Activated CD4-positive, alpha-beta T cell treated with anti-CD3 and anti-CD28 coated beads, Interleukin-2, amount 10 ng/mL, durations not matched to agents 24 days and 14 days (primary cell): ENCODE results near the gene TTLL10. TPM values are rescaled to one million over a fixed set of nuclear protein-coding genes. Genes with fewer than 3 reads are reported as not detected.

Source experiments
- DNase-seq: peaks from one replicate; pipeline ENCODE4 v3.0.0; 2022
- H3K27ac Mint-ChIP-seq: one replicate; pipeline ENCODE4 v1.8.0; 2022; ENCODE audit warnings: mild to moderate bottlenecking, mixed read lengths
- H3K27me3 Mint-ChIP-seq: one replicate; pipeline ENCODE4 v1.8.0; 2022; ENCODE audit warnings: mixed read lengths
- H3K36me3 Mint-ChIP-seq: one replicate; pipeline ENCODE4 v1.8.0; 2022; ENCODE audit warnings: low read depth, mild to moderate bottlenecking, mixed read lengths
- H3K4me1 Mint-ChIP-seq: one replicate; pipeline ENCODE4 v1.8.0; 2021; ENCODE audit warnings: mixed read lengths
- H3K4me3 Mint-ChIP-seq: one replicate; pipeline ENCODE4 v1.8.0; 2022; ENCODE audit warnings: mild to moderate bottlenecking, moderate library complexity, mixed read lengths
- H3K9me3 Mint-ChIP-seq: one replicate; pipeline ENCODE4 v1.8.0; 2021; ENCODE audit warnings: mixed read lengths
- intact Hi-C: fragments of 100-400 bp; cut with micrococcal nuclease; formaldehyde crosslinking; loops from one replicate; pipeline ENCODE4 v1.15.1; 2023
- total RNA-seq: library from RNA; stranded (reverse); gene quantifications from 2 replicates; pipeline ENCODE4 v1.2.3, GENCODE V29; 2022

The TTLL10 gene
- total RNA-seq, 1 donor from 2014 or later = not detected

DNA sequence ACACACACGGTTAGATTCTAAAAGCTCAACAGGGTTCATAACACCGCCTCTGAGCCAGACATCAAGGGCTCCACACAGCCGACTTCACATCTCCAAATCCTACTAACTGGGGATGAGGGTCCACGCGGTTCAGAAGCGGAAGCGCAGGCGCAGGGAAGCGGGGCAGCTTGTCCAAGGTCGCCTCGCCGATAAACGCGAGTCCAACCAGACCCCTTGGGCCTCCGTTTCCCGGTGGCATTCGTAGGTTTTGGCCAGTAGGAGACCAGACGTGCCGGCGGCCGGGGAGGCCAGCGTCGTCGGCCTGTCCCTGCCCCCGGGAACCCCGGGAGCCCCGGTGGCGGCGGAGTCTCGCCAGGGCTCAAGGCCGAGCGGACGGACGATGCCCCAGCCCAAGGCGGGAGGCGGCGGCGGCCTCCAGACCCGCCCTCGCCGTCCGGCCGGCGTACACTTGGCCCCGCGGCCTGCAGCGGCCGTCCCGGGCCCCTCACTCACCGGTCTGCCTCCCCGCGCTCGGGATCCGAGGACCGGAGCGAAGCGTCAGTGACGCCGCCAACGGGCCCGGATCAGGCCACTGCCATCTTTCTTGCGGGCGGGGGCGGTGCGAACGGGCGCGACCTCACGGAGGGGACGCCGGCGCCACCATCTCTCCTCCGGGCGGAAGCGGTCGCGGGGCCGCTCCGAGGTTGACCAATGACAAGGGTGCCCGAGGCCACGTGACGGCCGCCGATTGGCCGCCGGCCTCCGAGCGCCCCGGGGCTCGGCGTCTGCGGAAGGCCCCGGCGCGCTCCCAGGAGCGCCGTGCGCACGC is 57.9 kb downstream of the TTLL10 start, which contains the start of gene SDF4:
Gene SDF4, minus strand, starts transcription at position 602 of the 808 bp plus-strand sequence. CDS start 3,229 bp downstream, outside the sequence.
- DNase-seq = peak; percentile 99
- Mint-ChIP-seq H3K27ac (peak within 1 kb of the TSS; percentile 86), H3K36me3 (peaks cover 46% of the 10 kb centered on the region), H3K4me3 (peak within 1 kb of the TSS; percentile 91), H3K9me3 (peaks cover 3% of the 10 kb centered on the region), H3K4me1 (peaks cover 26% of the 10 kb centered on the region), H3K27me3 (no peaks in the 10 kb centered on the region)
- intact Hi-C loops = loop anchor here (2.0 kb wide), 1 partner anchor 17 kb away; the partner anchor contains the start of gene TNFRSF4

DNA sequence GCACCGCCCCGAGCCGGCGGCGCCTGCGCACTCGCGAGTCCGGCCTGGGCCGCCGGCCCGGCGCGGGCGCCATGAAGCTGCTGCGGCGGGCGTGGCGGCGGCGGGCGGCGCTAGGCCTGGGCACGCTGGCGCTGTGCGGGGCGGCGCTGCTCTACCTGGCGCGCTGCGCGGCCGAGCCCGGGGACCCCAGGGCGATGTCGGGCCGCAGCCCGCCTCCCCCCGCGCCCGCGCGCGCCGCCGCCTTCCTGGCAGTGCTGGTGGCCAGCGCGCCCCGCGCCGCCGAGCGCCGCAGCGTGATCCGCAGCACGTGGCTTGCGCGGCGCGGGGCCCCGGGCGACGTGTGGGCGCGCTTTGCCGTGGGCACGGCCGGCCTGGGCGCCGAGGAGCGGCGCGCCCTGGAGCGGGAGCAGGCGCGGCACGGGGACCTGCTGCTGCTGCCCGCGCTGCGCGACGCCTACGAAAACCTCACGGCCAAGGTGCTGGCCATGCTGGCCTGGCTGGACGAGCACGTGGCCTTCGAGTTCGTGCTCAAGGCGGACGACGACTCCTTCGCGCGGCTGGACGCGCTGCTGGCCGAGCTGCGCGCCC is 58.6 kb downstream of the TTLL10 start, which contains the start of gene B3GALT6:
Gene B3GALT6, plus strand, starts transcription at position 30 of the 588 bp plus-strand sequence. Its CDS starts 42 bp downstream, at position 72.
- no peaks in the 10 kb centered on the region for H3K27me3 Mint-ChIP-seq
- peaks cover 43% of the 10 kb centered on the region for H3K36me3 Mint-ChIP-seq
- H3K4me3 Mint-ChIP-seq = peak within 1 kb of the TSS; percentile 91
- H3K27ac Mint-ChIP-seq = peak within 1 kb of the TSS; percentile 86
- no peak for DNase-seq
- peaks cover 3% of the 10 kb centered on the region for H3K9me3 Mint-ChIP-seq
- H3K4me1 Mint-ChIP-seq = peaks cover 26% of the 10 kb centered on the region
- intact Hi-C loops = no loop called here

GRCh38 chr1:1232796-1233566 is 59.3 kb downstream of the TTLL10 start:
- Mint-ChIP-seq H3K4me3 (peak overlapping the region; percentile 78), H3K9me3 (peaks cover 3% of the 10 kb centered on the region), H3K27me3 (no peaks in the 10 kb centered on the region), H3K4me1 (peaks cover 26% of the 10 kb centered on the region), H3K27ac (peak overlapping the region; percentile 81), H3K36me3 (peaks cover 40% of the 10 kb centered on the region)
- intact Hi-C loops = no loop called here
- no peak for DNase-seq

DNA sequence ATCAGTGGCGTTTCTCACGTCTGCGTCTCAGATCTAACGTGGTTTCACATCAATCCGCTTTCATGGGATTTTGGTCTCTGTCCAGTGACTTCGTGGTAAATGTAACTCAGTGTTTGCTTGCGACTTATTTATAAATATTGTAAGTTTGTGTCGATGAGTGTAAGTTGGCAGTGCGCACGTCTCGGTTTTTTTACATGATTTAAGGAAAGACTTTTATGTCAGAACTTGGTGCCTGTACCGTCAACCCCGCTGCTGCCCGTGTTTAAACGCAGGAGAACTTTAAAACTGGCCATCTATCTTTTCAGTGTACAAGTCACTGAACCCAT is 59.9 kb downstream of the TTLL10 start:
- H3K27me3 Mint-ChIP-seq = no peaks in the 10 kb centered on the region
- peaks cover 3% of the 10 kb centered on the region for H3K9me3 Mint-ChIP-seq
- H3K27ac Mint-ChIP-seq = peak overlapping the region; percentile 81
- intact Hi-C loops = no loop called here
- peaks cover 38% of the 10 kb centered on the region for H3K36me3 Mint-ChIP-seq
- H3K4me1 Mint-ChIP-seq = peaks cover 26% of the 10 kb centered on the region
- peak overlapping the region; percentile 74 for H3K4me3 Mint-ChIP-seq
- DNase-seq = no peak

DNA sequence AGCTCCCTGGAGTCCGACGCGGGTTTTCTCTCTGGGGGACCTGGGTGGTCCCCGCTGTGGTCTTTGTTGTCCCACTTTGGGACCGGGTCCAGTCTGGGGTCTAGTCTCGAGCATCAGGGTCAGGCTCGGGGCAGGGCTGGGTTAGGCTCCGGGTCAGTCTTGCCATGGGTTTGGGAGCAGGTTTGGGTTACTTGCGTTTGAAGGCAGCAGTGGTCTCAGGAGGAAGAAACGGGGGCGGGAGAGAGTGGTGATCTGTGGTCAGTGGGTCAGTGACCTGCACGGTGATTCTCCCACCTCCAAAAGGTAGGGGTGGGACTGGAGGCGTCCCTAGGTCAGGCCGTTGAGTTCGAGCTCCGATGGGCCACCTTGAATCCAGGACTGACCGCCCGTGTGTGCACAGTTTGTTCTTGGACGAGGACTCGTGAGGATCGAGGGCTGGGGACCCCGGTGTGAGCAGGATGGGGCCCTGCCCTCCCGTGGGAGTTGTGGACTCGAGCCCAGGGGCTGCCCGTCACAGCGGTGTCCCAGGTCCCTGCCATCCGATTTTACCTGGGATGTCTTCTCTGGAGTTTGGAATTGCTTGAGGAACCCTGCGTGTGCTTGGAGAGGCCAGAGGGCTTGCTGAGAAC is 60.6 kb downstream of the TTLL10 start:
- peaks cover 35% of the 10 kb centered on the region for H3K36me3 Mint-ChIP-seq
- peaks cover 26% of the 10 kb centered on the region for H3K4me1 Mint-ChIP-seq
- intact Hi-C loops = no loop called here
- DNase-seq = no peak
- H3K4me3 Mint-ChIP-seq = peak overlapping the region; percentile 74
- peaks cover 3% of the 10 kb centered on the region for H3K9me3 Mint-ChIP-seq
- no peaks in the 10 kb centered on the region for H3K27me3 Mint-ChIP-seq
- H3K27ac Mint-ChIP-seq = peak overlapping the region; percentile 81

GRCh38 chr1:1235016-1235744 is 61.5 kb downstream of the TTLL10 start:
- peaks cover 18% of the 10 kb centered on the region for H3K4me1 Mint-ChIP-seq
- DNase-seq = no peak
- H3K36me3 Mint-ChIP-seq = peaks cover 27% of the 10 kb centered on the region
- no peaks in the 10 kb centered on the region for H3K27me3 Mint-ChIP-seq
- intact Hi-C loops = no loop called here
- no peak overlapping the region for H3K4me3 Mint-ChIP-seq
- no peak overlapping the region for H3K27ac Mint-ChIP-seq
- peaks cover 3% of the 10 kb centered on the region for H3K9me3 Mint-ChIP-seq

- Mint-ChIP-seq H3K4me1 (peaks cover 12% of the 10 kb centered on the region), H3K9me3 (peaks cover 3% of the 10 kb centered on the region), H3K27ac (no peak overlapping the region), H3K27me3 (no peaks in the 10 kb centered on the region), H3K36me3 (peaks cover 18% of the 10 kb centered on the region), H3K4me3 (no peak overlapping the region)
- DNase-seq = no peak
- intact Hi-C loops = no loop called here
Measured at GRCh38 chr1:1236176-1236763, 62.6 kb downstream of the TTLL10 start.

DNA sequence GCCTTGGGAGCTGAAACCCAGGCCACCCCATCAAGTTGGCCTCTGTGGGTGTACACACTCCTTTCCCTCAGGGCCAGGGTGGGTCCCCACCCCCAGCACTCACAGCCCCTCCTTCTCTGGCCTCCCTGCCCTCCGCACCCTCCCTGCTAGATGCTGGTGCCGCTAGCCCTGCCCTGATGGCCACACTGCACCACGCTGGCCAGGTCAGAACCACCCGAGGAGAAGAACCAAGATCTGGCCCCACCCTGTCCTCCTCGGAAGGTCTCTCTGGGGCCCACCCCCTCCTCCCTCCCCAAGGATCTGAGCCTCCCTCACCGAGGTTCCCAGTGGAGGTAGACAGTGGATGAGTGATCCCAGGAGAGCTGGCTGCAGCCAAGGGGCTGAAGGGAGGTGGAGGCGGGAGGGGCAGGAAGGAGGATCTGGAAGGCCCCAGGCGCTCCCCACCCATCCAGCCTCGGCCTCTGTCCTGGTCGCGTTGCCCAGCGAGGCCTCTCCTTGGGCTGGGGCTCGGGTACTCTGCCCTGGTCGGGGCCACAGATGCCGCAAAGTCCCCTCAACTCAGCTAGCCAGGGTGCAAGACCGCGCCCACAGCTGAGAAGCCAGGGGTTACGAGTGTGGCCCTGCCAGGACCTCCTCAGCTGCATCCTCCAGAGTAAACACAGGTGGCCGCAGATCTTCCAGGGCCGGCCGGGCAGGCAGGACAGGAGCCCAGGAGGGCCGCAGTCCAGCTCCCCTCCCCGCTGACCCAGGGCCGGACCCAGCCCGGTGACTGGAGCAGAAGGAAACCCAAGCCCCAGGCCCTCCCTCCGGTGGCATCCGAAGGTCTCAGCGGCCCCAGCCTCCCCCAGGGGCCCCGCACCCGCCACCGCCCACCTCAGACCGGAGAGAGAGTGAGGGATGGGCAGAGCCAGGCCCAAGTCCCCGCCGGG is 63.5 kb downstream of the TTLL10 start:
- DNase-seq = no peak
- intact Hi-C loops = no loop called here
- no peak overlapping the region for H3K4me3 Mint-ChIP-seq
- H3K27me3 Mint-ChIP-seq = no peaks in the 10 kb centered on the region
- peaks cover 3% of the 10 kb centered on the region for H3K9me3 Mint-ChIP-seq
- peaks cover 17% of the 10 kb centered on the region for H3K36me3 Mint-ChIP-seq
- H3K4me1 Mint-ChIP-seq = peaks cover 12% of the 10 kb centered on the region
- H3K27ac Mint-ChIP-seq = no peak overlapping the region

DNA sequence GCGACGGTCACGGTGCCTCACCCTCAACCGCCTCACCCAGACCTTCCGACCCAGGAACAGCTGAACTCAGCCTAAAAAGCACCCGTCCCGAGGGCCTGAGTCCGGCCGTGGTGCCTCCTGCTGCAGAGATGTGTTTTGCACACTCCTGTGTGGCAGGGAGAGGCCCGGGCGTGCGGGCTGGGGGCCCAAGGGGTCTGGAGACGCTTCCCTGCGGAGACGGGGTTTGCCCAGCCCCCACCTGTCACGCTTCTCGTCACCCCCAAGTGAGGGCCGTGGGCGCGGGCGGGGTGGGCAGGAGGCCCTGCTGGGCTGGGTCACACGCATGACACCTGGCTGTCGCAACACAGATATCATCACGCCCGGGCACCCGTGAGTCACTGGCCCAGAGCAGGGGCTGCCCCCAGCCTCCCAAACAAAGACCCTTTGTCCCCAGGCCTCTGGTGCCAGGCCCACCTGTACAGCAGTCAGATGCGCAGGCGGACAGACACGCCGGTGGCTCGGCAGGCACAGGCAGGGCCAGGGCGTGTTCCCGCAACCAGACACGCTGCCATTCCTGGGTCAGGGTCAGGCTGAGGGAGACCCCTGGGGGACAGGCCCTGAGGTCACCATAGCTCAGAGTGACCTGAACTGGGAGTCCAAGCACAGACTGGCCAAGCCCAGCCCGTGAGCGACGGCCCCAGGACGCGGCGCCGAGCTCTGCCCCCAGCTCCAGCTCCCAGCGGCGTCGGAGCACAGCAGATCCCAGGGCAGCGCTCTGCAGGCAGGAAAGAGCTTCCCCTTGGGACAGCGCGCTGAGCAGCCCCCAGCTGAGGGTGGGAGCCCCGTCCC is 64.4 kb downstream of the TTLL10 start:
- Mint-ChIP-seq H3K27ac (no peak overlapping the region), H3K27me3 (no peaks in the 10 kb centered on the region), H3K4me3 (no peak overlapping the region), H3K4me1 (peaks cover 12% of the 10 kb centered on the region), H3K9me3 (peaks cover 3% of the 10 kb centered on the region), H3K36me3 (peaks cover 17% of the 10 kb centered on the region)
- intact Hi-C loops = no loop called here
- DNase-seq = no peak

GRCh38 chr1:1238702-1239178 is 65.1 kb downstream of the TTLL10 start:
- peaks cover 8% of the 10 kb centered on the region for H3K4me1 Mint-ChIP-seq
- H3K4me3 Mint-ChIP-seq = no peak overlapping the region
- H3K36me3 Mint-ChIP-seq = peaks cover 13% of the 10 kb centered on the region
- no peak overlapping the region for H3K27ac Mint-ChIP-seq
- no peaks in the 10 kb centered on the region for H3K9me3 Mint-ChIP-seq
- DNase-seq = no peak
- intact Hi-C loops = no loop called here
- H3K27me3 Mint-ChIP-seq = no peaks in the 10 kb centered on the region

DNA sequence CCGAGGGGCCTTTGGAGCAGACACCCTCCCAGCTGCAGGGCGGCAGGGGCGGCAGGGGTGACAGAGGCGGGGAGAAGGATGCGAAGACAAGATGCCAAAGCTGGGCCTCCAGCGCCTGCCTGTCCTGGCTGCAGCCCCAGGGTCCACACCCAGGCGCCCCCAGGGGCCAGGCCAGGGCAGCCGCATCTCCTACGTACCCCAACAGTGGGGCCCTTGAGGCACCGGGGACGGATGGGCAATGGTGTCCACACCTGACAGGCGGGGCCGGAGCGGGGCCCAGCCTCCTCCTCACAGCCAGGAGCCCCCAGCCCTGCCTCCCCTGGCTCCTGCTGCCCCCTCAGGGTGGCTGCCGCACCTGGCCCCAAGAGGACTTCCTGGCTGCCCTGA is 65.5 kb downstream of the TTLL10 start:
- H3K27me3 Mint-ChIP-seq = no peaks in the 10 kb centered on the region
- H3K4me3 Mint-ChIP-seq = no peak overlapping the region
- intact Hi-C loops = no loop called here
- H3K4me1 Mint-ChIP-seq = peaks cover 4% of the 10 kb centered on the region
- H3K27ac Mint-ChIP-seq = no peak overlapping the region
- H3K36me3 Mint-ChIP-seq = peaks cover 8% of the 10 kb centered on the region
- no peaks in the 10 kb centered on the region for H3K9me3 Mint-ChIP-seq
- DNase-seq = no peak
